Immature natural killer cell (primary cell): ENCODE results near the gene SMARCC1. TPM values are rescaled to one million over a fixed set of nuclear protein-coding genes. Genes with fewer than 3 reads are reported as not detected.
"Not testable (repeated sequence)": the region's sequence is repeated elsewhere in the genome, so short reads cannot be mapped to it uniquely, and the experiment has no call there.

Source experiments
- DNase-seq, 3 donors: peaks; one replicate each; pipeline ENCODE4 v3.0.0; 2022; ENCODE audit warnings: mixed read lengths in 1 of 3
- H3K27ac Mint-ChIP-seq, 6 donors: one replicate each; pipeline ENCODE4 v1.8.0; 2020; ENCODE audit warnings: mixed read lengths in 6 of 6, mild to moderate bottlenecking in 5 of 6, inconsistent platforms in 4 of 6, moderate library complexity in 3 of 6
- H3K27me3 Mint-ChIP-seq, 3 donors: one replicate each; pipeline ENCODE4 v1.8.0; 2020 to 2021; ENCODE audit warnings: low read depth in 3 of 3, mild to moderate bottlenecking in 3 of 3, mixed read lengths in 3 of 3, moderate library complexity in 3 of 3, inconsistent platforms in 1 of 3
- H3K36me3 Mint-ChIP-seq, 3 donors: one replicate each; pipeline ENCODE4 v1.8.0; 2020; ENCODE audit warnings: mixed read lengths in 3 of 3, inconsistent platforms in 2 of 3, mild to moderate bottlenecking in 2 of 3
- H3K4me1 Mint-ChIP-seq, 2 donors: one replicate each; pipeline ENCODE4 v1.8.0; 2020; ENCODE audit warnings: inconsistent platforms in 2 of 2, mild to moderate bottlenecking in 2 of 2, mixed read lengths in 2 of 2, moderate library complexity in 1 of 2
- H3K4me3 Mint-ChIP-seq, 5 donors: one replicate each; pipeline ENCODE4 v1.8.0; 2020; ENCODE audit warnings: mild to moderate bottlenecking in 5 of 5, mixed read lengths in 5 of 5, inconsistent platforms in 3 of 5, moderate library complexity in 3 of 5
- H3K9me3 Mint-ChIP-seq, 6 donors: one replicate each; pipeline ENCODE4 v1.8.0; 2020; ENCODE audit warnings: mild to moderate bottlenecking in 6 of 6, mixed read lengths in 6 of 6, inconsistent platforms in 4 of 6, moderate library complexity in 3 of 6
- polyA plus RNA-seq, 3 donors: library from polyadenylated mRNA; unstranded; fragments of 300-500 nt; fragmentation: Illumina TruSeq; gene quantifications; one replicate each; pipeline ENCODE4 v1.2.3, GENCODE V29; 2021

Gene SMARCC1
- polyA plus RNA-seq, 3 donors from 2014 or later, result 28.4 to 85.4 (median 54.3) TPM

- peaks cover 6 to 22% of the 10 kb centered on the region in 2 donors for H3K4me1 Mint-ChIP-seq
- no peak overlapping the region for H3K27ac Mint-ChIP-seq
- H3K36me3 Mint-ChIP-seq, result peaks cover 3 to 7% (median 4%) of the 10 kb centered on the region in 3 donors
- no peak overlapping the region for H3K4me3 Mint-ChIP-seq
- H3K27me3 Mint-ChIP-seq, result peaks cover 0 to 2% (median 0%) of the 10 kb centered on the region in 3 donors
- H3K9me3 Mint-ChIP-seq, result no peaks in the 10 kb centered on the region
- no peak for DNase-seq
Observed at GRCh38 chr3:47752716-47753115, 29.0 kb downstream of the SMARCC1 start.

- not testable (repeated sequence) for H3K36me3 Mint-ChIP-seq, DNase-seq, H3K9me3 Mint-ChIP-seq, H3K4me3 Mint-ChIP-seq, H3K27me3 Mint-ChIP-seq, H3K27ac Mint-ChIP-seq
- H3K4me1 Mint-ChIP-seq, result peaks cover 3 to 14% of the 10 kb centered on the region in 2 donors
Observed at GRCh38 chr3:47750811-47751354, 30.8 kb downstream of the SMARCC1 start.

DNA sequence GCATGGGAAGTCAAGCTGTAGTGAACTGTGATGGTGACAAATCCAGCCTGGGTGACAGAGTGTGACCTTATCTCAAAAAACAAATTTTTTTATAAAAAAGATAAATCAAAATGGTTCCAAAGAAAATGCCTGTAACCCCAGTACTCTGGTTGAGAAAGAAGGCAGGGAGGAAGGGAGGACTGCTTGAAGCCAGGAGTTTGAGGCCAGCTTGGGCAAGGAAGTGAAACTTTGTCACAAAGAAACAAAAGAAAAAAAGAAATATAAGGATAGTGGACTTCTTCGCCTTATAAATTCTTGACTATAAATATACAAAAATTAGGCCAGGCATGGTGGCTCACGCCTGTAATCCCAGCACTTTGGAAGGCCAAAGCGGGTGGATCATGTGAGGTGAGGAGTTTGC, 34.1 kb downstream of the SMARCC1 start:
- Mint-ChIP-seq H3K9me3 (no peaks in the 10 kb centered on the region), H3K4me3 (no peak overlapping the region), H3K4me1 (peaks cover 6 to 25% of the 10 kb centered on the region in 2 donors), H3K27me3 (peaks cover 0 to 2% (median 0%) of the 10 kb centered on the region in 3 donors), H3K36me3 (peaks cover 4 to 8% (median 4%) of the 10 kb centered on the region in 3 donors), H3K27ac (no peak overlapping the region)
- no peak for DNase-seq

DNA sequence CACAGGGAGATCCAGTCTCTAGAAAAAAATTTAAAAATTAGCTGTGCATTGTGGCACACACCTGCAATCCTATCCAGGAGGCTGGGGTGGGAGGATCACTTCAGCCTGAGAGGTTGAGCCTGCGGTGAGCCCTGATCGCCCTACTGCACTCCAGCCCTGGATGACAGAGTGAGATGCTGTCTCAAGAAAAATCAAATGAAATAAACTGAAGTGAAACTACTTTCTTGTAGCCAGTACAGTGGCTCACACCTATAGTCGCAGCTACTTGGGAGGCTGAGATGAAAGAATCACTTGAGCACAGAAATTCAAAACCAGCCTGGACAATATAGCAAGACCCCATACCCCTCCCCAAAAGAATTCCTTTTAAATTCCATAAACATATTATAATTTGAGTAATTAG, 35.4 kb downstream of the SMARCC1 start:
- H3K9me3 Mint-ChIP-seq, result no peaks in the 10 kb centered on the region
- H3K27ac Mint-ChIP-seq, result peak overlapping the region in 1 of 6 donors; percentile 20
- no peak for DNase-seq
- H3K4me3 Mint-ChIP-seq, result no peak overlapping the region
- H3K27me3 Mint-ChIP-seq, result peaks cover 0 to 2% (median 0%) of the 10 kb centered on the region in 3 donors
- peaks cover 6 to 28% of the 10 kb centered on the region in 2 donors for H3K4me1 Mint-ChIP-seq
- peaks cover 4 to 8% (median 4%) of the 10 kb centered on the region in 3 donors for H3K36me3 Mint-ChIP-seq

- Mint-ChIP-seq H3K4me1 (peaks cover 10 to 40% of the 10 kb centered on the region in 2 donors), H3K36me3 (peaks cover 0 to 5% (median 4%) of the 10 kb centered on the region in 3 donors), H3K4me3 (no peak overlapping the region), H3K27me3 (no peaks in the 10 kb centered on the region), H3K27ac (no peak overlapping the region), H3K9me3 (no peaks in the 10 kb centered on the region)
- no peak for DNase-seq
Observed at GRCh38 chr3:47743855-47744254, 37.8 kb downstream of the SMARCC1 start.

DNA sequence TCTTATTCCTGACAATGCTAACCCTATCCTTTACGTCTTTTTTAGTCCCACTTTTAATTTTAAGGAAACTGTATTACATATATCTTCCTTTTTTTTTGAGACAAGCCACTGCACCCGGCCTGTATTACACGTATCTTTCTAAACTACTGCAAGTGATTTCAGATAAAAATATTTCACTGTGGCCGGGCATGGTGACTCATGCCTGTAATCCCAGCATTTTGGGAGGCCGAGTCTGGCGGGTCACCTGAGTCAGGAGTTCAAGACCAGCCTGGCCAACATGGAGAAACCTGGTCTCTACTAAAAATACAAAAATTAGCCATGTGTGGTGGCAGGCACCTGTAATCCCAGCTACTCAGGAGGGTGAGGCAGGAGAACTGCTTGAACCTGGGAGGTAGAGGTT, 38.3 kb downstream of the SMARCC1 start:
- Mint-ChIP-seq H3K27ac (peak overlapping the region in 1 of 6 donors; percentile 69), H3K4me1 (peaks cover 11 to 45% of the 10 kb centered on the region in 2 donors)
- H3K4me3 Mint-ChIP-seq, H3K27me3 Mint-ChIP-seq, H3K36me3 Mint-ChIP-seq, H3K9me3 Mint-ChIP-seq, DNase-seq: not testable (repeated sequence)

- H3K36me3 Mint-ChIP-seq, result peaks cover 3 to 8% (median 5%) of the 10 kb centered on the region in 3 donors
- no peak for DNase-seq
- no peaks in the 10 kb centered on the region for H3K9me3 Mint-ChIP-seq
- peaks cover 12 to 51% of the 10 kb centered on the region in 2 donors for H3K4me1 Mint-ChIP-seq
- no peak overlapping the region for H3K4me3 Mint-ChIP-seq
- no peaks in the 10 kb centered on the region for H3K27me3 Mint-ChIP-seq
- no peak overlapping the region for H3K27ac Mint-ChIP-seq
Observed at GRCh38 chr3:47741925-47742324, 39.8 kb downstream of the SMARCC1 start.

DNA sequence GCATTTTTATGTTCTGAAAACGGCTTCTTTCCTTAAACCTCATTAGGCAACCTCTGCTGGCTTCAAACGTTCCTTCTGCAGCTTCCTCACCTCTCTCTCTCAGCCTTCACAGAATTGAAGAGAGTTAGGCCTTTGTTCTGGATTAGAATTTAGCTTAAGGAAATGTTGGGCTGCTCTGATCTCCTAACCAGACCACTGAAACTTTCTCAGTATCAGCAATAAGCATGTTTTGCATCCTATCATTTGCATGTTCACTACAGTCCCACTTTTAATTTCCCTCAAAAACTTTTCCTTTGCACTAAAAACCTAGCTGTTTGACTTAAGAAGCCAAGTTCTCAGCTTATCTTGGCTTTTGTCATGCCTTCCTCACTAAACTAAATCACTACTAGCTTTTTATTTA, 49.5 kb downstream of the SMARCC1 start:
- peaks cover 4 to 12% of the 10 kb centered on the region in 2 donors for H3K4me1 Mint-ChIP-seq
- DNase-seq, result no peak
- peaks cover 12 to 34% (median 14%) of the 10 kb centered on the region in 3 donors for H3K36me3 Mint-ChIP-seq
- H3K27me3 Mint-ChIP-seq, result peaks cover 0 to 2% (median 0%) of the 10 kb centered on the region in 3 donors
- no peak overlapping the region for H3K4me3 Mint-ChIP-seq
- peak overlapping the region in 2 of 6 donors; percentile 9 to 67 for H3K27ac Mint-ChIP-seq
- H3K9me3 Mint-ChIP-seq, result no peaks in the 10 kb centered on the region

GRCh38 chr3:47731061-47731460, 50.6 kb downstream of the SMARCC1 start:
- Mint-ChIP-seq H3K4me1 (peaks cover 4 to 12% of the 10 kb centered on the region in 2 donors), H3K9me3 (no peaks in the 10 kb centered on the region), H3K4me3 (no peak overlapping the region), H3K36me3 (peaks cover 12 to 36% (median 13%) of the 10 kb centered on the region in 3 donors), H3K27ac (peak overlapping the region in 2 of 6 donors; percentile 7 to 29), H3K27me3 (peaks cover 0 to 2% (median 0%) of the 10 kb centered on the region in 3 donors)
- no peak for DNase-seq

DNA sequence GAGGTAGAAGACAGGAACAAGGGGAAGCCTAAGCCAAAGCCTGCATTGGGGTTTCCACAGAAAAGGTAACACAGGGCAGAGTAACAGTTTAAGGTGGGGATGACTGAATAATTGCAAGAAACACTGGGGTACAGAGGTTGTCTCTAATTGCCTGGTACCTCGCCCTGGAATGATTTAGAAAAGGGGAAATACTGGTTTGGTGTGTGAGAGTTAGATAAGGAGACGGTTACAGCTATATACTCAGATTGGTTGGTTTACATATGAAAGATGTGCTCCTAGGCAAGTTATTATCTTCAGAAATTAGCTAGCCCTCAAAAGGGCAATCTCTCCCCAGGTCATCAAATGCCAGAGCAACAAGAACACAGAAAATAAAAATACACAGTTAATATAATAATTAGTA, 58.8 kb downstream of the SMARCC1 start:
- no peaks in the 10 kb centered on the region for H3K9me3 Mint-ChIP-seq
- peaks cover 5 to 7% (median 6%) of the 10 kb centered on the region in 3 donors for H3K36me3 Mint-ChIP-seq
- H3K4me3 Mint-ChIP-seq, result no peak overlapping the region
- H3K27me3 Mint-ChIP-seq, result no peaks in the 10 kb centered on the region
- H3K4me1 Mint-ChIP-seq, result peaks cover 0 to 5% of the 10 kb centered on the region in 2 donors
- no peak for DNase-seq
- peak overlapping the region in 2 of 6 donors; percentile 41 to 51 for H3K27ac Mint-ChIP-seq

DNA sequence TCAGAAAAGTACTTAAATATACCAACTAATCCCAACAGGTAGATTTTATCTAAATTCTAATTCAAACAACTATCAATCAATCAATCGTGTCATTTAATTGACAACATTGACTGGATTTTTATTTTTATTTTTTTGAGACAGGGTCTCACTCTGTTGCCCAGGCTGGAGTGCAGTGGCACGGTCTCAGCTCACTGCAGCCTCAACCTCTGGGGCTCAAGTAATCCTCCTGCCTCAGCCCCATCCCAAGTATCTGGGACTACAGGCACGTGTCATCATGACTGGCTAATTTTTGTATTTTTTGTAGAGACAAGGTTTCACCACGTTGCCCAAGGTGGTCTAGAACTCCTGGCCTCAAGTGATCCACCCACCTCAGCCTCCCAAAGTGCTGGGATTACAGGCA, 64.2 kb downstream of the SMARCC1 start:
- H3K27ac Mint-ChIP-seq, DNase-seq, H3K4me3 Mint-ChIP-seq, H3K9me3 Mint-ChIP-seq, H3K27me3 Mint-ChIP-seq: not testable (repeated sequence)
- H3K4me1 Mint-ChIP-seq, result peaks cover 4 to 21% of the 10 kb centered on the region in 2 donors
- peaks cover 8 to 18% (median 9%) of the 10 kb centered on the region in 3 donors for H3K36me3 Mint-ChIP-seq

- Mint-ChIP-seq H3K4me3 (no peak overlapping the region), H3K27ac (peak overlapping the region in 2 of 6 donors; percentile 38 to 68), H3K27me3 (no peaks in the 10 kb centered on the region), H3K4me1 (peaks cover 4 to 21% of the 10 kb centered on the region in 2 donors), H3K36me3 (peaks cover 10 to 19% (median 11%) of the 10 kb centered on the region in 3 donors), H3K9me3 (no peaks in the 10 kb centered on the region)
- DNase-seq, result no peak
Observed at GRCh38 chr3:47716656-47717055, 65.0 kb downstream of the SMARCC1 start.

DNA sequence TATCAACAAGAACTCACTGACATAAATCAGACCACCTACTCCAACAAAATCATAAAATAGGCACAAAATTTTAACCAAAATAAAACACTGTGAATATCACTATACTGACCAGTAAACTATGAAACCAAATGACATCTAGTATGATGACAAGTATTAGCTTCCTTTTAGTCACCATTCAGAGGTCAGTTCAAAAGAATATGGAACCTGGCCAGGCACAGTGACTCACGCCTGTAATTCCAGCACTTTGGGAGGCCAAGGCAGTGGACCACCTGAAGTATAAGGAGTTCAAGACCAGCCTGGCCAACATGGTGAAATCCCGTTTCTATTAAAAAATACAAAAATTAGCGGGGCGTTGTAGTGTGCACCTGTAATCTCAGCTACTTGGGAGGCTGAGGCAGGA, 65.8 kb downstream of the SMARCC1 start:
- Mint-ChIP-seq H3K27me3 (no peaks in the 10 kb centered on the region), H3K4me3 (no peak overlapping the region), H3K27ac (peak overlapping the region in 2 of 6 donors; percentile 4 to 14), H3K4me1 (peaks cover 4 to 16% of the 10 kb centered on the region in 2 donors), H3K9me3 (no peaks in the 10 kb centered on the region), H3K36me3 (peaks cover 12 to 22% (median 13%) of the 10 kb centered on the region in 3 donors)
- DNase-seq, result no peak

DNA sequence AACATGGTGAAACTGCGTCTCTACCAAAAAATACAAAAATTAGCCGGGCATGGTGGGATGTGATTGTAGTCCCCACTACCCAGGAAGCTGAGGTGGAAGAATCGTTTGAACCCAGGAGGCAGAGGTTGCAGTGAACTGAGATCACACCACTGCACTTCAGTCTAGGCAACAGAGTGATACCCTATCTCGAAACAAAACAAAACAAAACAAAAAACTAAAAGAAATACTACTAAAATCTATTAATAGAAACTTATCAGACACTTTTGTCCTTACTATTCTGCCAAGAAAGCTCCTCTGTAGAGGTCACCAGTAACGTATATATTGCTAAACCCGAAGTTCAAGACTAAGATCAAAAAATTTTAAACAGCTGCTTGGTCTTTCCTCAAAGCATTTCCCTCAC, 67.1 kb downstream of the SMARCC1 start:
- no peak for DNase-seq
- Mint-ChIP-seq H3K36me3 (peaks cover 12 to 28% (median 13%) of the 10 kb centered on the region in 3 donors), H3K9me3 (no peaks in the 10 kb centered on the region), H3K4me1 (peaks cover 4 to 16% of the 10 kb centered on the region in 2 donors), H3K27me3 (no peaks in the 10 kb centered on the region), H3K4me3 (no peak overlapping the region), H3K27ac (no peak overlapping the region)

GRCh38 chr3:47713655-47714054, 68.0 kb downstream of the SMARCC1 start:
- Mint-ChIP-seq H3K9me3 (no peaks in the 10 kb centered on the region), H3K36me3 (peaks cover 12 to 28% (median 13%) of the 10 kb centered on the region in 3 donors), H3K4me3 (no peak overlapping the region), H3K4me1 (peaks cover 4 to 16% of the 10 kb centered on the region in 2 donors), H3K27ac (peak overlapping the region in 1 of 6 donors; percentile 3), H3K27me3 (no peaks in the 10 kb centered on the region)
- no peak for DNase-seq
